GM23338 (cell line): ENCODE measurements around the gene RBM8A. TPM values are rescaled to one million over a fixed set of nuclear protein-coding genes. Genes with fewer than 3 reads are reported as not detected.

Experiments
- ATAC-seq: fragments of 200-7000 bp; cut with Tn5 transposase; 3 replicates; pipeline ENCODE4 v1.9.1; 2020
- DNase-seq: peaks from one replicate; pipeline ENCODE4 v3.0.0-alpha.2; 2015; ENCODE audit warnings: low spot score
- H2AFZ ChIP-seq: fragments of 200-600 bp; sonication (generic); 2 replicates; pipeline ENCODE4 v1.8.0; 2016; ENCODE audit warnings: antibody characterized with exemption, mild to moderate bottlenecking, moderate library complexity
- H3F3A ChIP-seq: fragments of 200-600 bp; sonication (generic); replicated peaks from 2 replicates; pipeline ENCODE4 v1.8.0; 2017; ENCODE audit warnings: antibody characterized with exemption, mixed run types, low read depth
- H3K27ac ChIP-seq: fragments of 200-600 bp; sonication (generic); 2 replicates; pipeline ENCODE4 v1.6.1; 2016; ENCODE audit warnings: low read depth
- H3K27me3 ChIP-seq: fragments of 200-600 bp; sonication (generic); 2 replicates; pipeline ENCODE4 v1.8.0; 2016; ENCODE audit warnings: mild to moderate bottlenecking, mixed run types, moderate library complexity; ENCODE audit not compliant: insufficient read depth
- H3K36me3 ChIP-seq: fragments of 200-600 bp; sonication (generic); 2 replicates; pipeline ENCODE4 v1.8.0; 2016; ENCODE audit warnings: mild to moderate bottlenecking; ENCODE audit not compliant: insufficient read depth
- H3K4me1 ChIP-seq: fragments of 200-600 bp; sonication (generic); 2 replicates; pipeline ENCODE4 v1.8.0; 2016; ENCODE audit warnings: mild to moderate bottlenecking, moderate library complexity; ENCODE audit not compliant: insufficient read depth
- H3K4me2 ChIP-seq: fragments of 200-600 bp; sonication (generic); 2 replicates; pipeline ENCODE4 v1.7.1; 2017; ENCODE audit warnings: mixed run types
- H3K4me3 ChIP-seq: fragments of 200-600 bp; sonication (generic); 2 replicates; pipeline ENCODE4 v1.6.1; 2016; ENCODE audit warnings: mixed run types
- H3K79me2 ChIP-seq: fragments of 200-600 bp; sonication (generic); replicated peaks from 2 replicates; pipeline ENCODE4 v1.8.0; 2017; ENCODE audit warnings: mild to moderate bottlenecking; ENCODE audit not compliant: insufficient read depth
- H3K9me2 ChIP-seq: fragments of 200-600 bp; sonication (generic); 2 replicates; pipeline ENCODE4 v1.8.0; 2017; ENCODE audit not compliant: insufficient read depth
- H4K20me1 ChIP-seq: fragments of 200-600 bp; sonication (generic); replicated peaks from 2 replicates; pipeline ENCODE4 v1.8.0; 2017; ENCODE audit warnings: mild to moderate bottlenecking; ENCODE audit not compliant: insufficient read depth
- H3K27ac Mint-ChIP-seq: 2 replicates; pipeline ENCODE4 v1.8.0; 2020; ENCODE audit warnings: inconsistent platforms, mild to moderate bottlenecking, moderate library complexity, mixed read lengths
- H3K27me3 Mint-ChIP-seq: 3 replicates; pipeline ENCODE4 v1.8.0; 2022; ENCODE audit warnings: low read depth, mild to moderate bottlenecking, moderate library complexity, mixed read lengths, inconsistent platforms; ENCODE audit not compliant: insufficient read depth, poor library complexity
- H3K36me3 Mint-ChIP-seq: 3 replicates; pipeline ENCODE4 v1.8.0; 2021; ENCODE audit warnings: low read depth, mild to moderate bottlenecking, inconsistent platforms, moderate library complexity, mixed read lengths
- H3K4me1 Mint-ChIP-seq: 3 replicates; pipeline ENCODE4 v1.8.0; 2020; ENCODE audit warnings: mild to moderate bottlenecking, inconsistent platforms, mixed read lengths
- H3K4me3 Mint-ChIP-seq: 3 replicates; pipeline ENCODE4 v1.8.0; 2021; ENCODE audit warnings: moderate library complexity, mild to moderate bottlenecking, inconsistent platforms, mixed read lengths
- H3K9me3 Mint-ChIP-seq: 3 replicates; pipeline ENCODE4 v1.8.0; 2020; ENCODE audit warnings: moderate library complexity, mild to moderate bottlenecking, inconsistent platforms, mixed read lengths
- CREB1 ChIP-seq: fragments of 250-450 bp; sonication (Bioruptor Pico); IDR thresholded peaks from 2 replicates; pipeline ENCODE4 v1.5.0; 2020; ENCODE audit warnings: low read depth, mild to moderate bottlenecking, moderate library complexity
- EZH2 ChIP-seq: fragments of 200-600 bp; sonication (generic); IDR thresholded peaks from one replicate; pipeline ENCODE4 v1.8.0; 2017; ENCODE audit warnings: antibody characterized with exemption, mild to moderate bottlenecking, low read depth; ENCODE audit not compliant: unreplicated experiment
- EZH2phosphoT487 ChIP-seq: fragments of 200-600 bp; sonication (generic); IDR thresholded peaks from one replicate; pipeline ENCODE4 v1.8.1; 2018; ENCODE audit warnings: antibody characterized with exemption; ENCODE audit not compliant: unreplicated experiment
- NANOG ChIP-seq: IDR thresholded peaks from 2 replicates; pipeline ENCODE4 v1.6.1; 2016; ENCODE audit warnings: antibody characterized with exemption, borderline replicate concordance
- POLR2AphosphoS5 ChIP-seq: IDR thresholded peaks from 2 replicates; pipeline ENCODE4 v1.6.1; 2016; ENCODE audit warnings: antibody characterized with exemption, low read depth
- STAT1 ChIP-seq: IDR thresholded peaks from one replicate; pipeline ENCODE4 v1.6.1; 2016; ENCODE audit warnings: antibody characterized with exemption; ENCODE audit not compliant: unreplicated experiment
- ZNF114 ChIP-seq: fragments of 250-450 bp; sonication (Bioruptor Pico); IDR thresholded peaks from 2 replicates; pipeline ENCODE4 v1.5.0; 2020; ENCODE audit warnings: mild to moderate bottlenecking, moderate library complexity
- ZNF331 ChIP-seq: fragments of 250-450 bp; sonication (Bioruptor Pico); IDR thresholded peaks from 2 replicates; pipeline ENCODE4 v1.5.0; 2020; ENCODE audit warnings: low read depth, mild to moderate bottlenecking, moderate library complexity
- polyA plus RNA-seq: library from polyadenylated mRNA; unstranded; fragments of >200 nt; fragmentation: Nextera tagmentation; extraction: Ambion mirVana; gene quantifications from 2 replicates; pipeline ENCODE4 v1.2.1, GENCODE V29; 2016
- total RNA-seq: library from RNA; depleted of rRNA; stranded (reverse); fragments of >200 nt; shearing (Covaris generic); gene quantifications from 2 replicates; pipeline ENCODE4 v1.2.3, GENCODE V29; 2014
- TF ChIP-seq, protein P1 (sequence below), 2 experiments: fragments of 200-600 bp in 1 of 2; sonication (generic) in 1 of 2; conservative IDR thresholded peaks; 2 replicates each; pipeline versions ENCODE4 v1.5.1 to v1.6.1; 2016 to 2017; ENCODE audit warnings: antibody characterized with exemption in 2 of 2, low read depth in 2 of 2, mild to moderate bottlenecking in 2 of 2, moderate library complexity in 1 of 2
- TF ChIP-seq, protein P2 (sequence below): IDR thresholded peaks from 2 replicates; pipeline ENCODE4 v1.6.1; 2016; ENCODE audit warnings: antibody characterized with exemption
- TF ChIP-seq, protein P3 (sequence below): IDR thresholded peaks from one replicate; pipeline ENCODE4 v1.6.1; 2018; ENCODE audit warnings: antibody characterized with exemption; ENCODE audit not compliant: unreplicated experiment

The RBM8A gene
- total and polyA plus RNA-seq, 2 experiments from 2014 or later: 170 to 312 TPM

DNA sequence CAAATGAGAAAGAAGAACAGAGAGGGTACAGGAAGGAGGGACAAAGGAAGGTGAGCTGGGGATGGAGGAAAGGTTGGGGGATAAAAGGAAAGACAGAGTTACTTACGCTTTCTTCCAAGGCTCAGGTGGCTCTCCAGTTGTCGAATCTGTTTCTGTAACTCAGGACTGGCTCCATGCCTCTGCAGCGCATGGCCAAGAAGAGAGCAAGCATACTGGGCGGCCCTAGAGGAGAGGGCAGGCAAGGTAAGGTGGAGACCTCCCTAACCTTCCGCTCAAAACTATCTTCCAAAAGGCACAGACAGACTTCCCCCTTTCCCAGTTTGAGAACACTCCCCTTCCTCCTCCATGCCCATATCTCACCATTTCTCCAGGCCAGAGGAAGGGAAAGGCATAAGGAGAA is 9.7 kb downstream of the RBM8A start:
- peak overlapping the region; percentile 99 for H2AFZ ChIP-seq
- H3K27ac ChIP-seq: no peak overlapping the region
- TF ChIP-seq STAT1 (no peak), POLR2AphosphoS5 (no peak), EZH2 (no peak)
- TF ChIP-seq, protein P1, sequence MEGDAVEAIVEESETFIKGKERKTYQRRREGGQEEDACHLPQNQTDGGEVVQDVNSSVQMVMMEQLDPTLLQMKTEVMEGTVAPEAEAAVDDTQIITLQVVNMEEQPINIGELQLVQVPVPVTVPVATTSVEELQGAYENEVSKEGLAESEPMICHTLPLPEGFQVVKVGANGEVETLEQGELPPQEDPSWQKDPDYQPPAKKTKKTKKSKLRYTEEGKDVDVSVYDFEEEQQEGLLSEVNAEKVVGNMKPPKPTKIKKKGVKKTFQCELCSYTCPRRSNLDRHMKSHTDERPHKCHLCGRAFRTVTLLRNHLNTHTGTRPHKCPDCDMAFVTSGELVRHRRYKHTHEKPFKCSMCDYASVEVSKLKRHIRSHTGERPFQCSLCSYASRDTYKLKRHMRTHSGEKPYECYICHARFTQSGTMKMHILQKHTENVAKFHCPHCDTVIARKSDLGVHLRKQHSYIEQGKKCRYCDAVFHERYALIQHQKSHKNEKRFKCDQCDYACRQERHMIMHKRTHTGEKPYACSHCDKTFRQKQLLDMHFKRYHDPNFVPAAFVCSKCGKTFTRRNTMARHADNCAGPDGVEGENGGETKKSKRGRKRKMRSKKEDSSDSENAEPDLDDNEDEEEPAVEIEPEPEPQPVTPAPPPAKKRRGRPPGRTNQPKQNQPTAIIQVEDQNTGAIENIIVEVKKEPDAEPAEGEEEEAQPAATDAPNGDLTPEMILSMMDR (conservative IDR thresholded peaks at IDR 0.05; ENCODE audit: low read depth in 2 of 2): no peak
- TF ChIP-seq, protein P2, sequence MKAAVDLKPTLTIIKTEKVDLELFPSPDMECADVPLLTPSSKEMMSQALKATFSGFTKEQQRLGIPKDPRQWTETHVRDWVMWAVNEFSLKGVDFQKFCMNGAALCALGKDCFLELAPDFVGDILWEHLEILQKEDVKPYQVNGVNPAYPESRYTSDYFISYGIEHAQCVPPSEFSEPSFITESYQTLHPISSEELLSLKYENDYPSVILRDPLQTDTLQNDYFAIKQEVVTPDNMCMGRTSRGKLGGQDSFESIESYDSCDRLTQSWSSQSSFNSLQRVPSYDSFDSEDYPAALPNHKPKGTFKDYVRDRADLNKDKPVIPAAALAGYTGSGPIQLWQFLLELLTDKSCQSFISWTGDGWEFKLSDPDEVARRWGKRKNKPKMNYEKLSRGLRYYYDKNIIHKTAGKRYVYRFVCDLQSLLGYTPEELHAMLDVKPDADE: no peak

DNA sequence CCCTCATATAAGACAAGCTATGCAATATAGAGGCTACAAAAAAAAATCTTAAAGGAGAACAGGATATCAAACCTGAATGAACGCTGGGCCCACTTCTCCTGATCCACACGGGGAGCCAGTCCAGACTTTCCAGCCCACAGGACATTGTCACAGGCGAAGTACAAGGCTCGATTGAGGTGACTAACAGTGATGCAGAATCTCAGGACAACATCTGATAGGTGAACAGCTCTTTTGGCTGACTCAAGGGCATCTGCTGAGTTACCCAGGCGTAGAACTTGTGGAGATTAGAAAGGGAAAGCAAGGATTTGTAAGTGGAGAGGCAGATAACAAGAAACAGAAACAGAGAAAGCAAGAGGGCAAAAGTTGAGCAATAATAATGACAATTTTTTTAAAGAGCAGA is 10.5 kb downstream of the RBM8A start:
- Histone ChIP-seq H3F3A (no peaks in the 10 kb centered on the region; the same call in 1 of the 2 replicates), H4K20me1 (no peaks in the 10 kb centered on the region; the same call in 1 of the 2 replicates), H3K36me3 (no peaks in the 10 kb centered on the region), H2AFZ (no peak overlapping the region), H3K27ac (no peak overlapping the region), H3K9me2 (no peaks in the 10 kb centered on the region), H3K4me1 (peaks cover 6% of the 10 kb centered on the region; the same call in 1 of the 2 replicates), H3K4me3 (no peak overlapping the region), H3K27me3 (peaks cover 8% of the 10 kb centered on the region; the same call in 1 of the 2 replicates), H3K4me2 (no peak overlapping the region), H3K79me2 (no peaks in the 10 kb centered on the region)
- Mint-ChIP-seq H3K4me1 (peaks cover 12% of the 10 kb centered on the region; the same call in 2 of the 3 replicates), H3K4me3 (peak overlapping the region; percentile 32; the same call in 2 of the 3 replicates), H3K27me3 (peaks cover 20% of the 10 kb centered on the region), H3K36me3 (peaks cover 3% of the 10 kb centered on the region; the same call in 2 of the 3 replicates), H3K9me3 (no peaks in the 10 kb centered on the region), H3K27ac (no peak overlapping the region)
- DNase-seq (no peak), ATAC-seq (no peak)
- TF ChIP-seq, protein P1 (conservative IDR thresholded peaks at IDR 0.05; ENCODE audit: low read depth in 2 of 2): no peak
- TF ChIP-seq, protein P2: no peak
- TF ChIP-seq POLR2AphosphoS5 (no peak), EZH2phosphoT487 (no peak), ZNF114 (CRISPR knock-in tag) (no peak), NANOG (no peak), CREB1 (no peak), ZNF331 (CRISPR knock-in tag) (no peak), EZH2 (no peak)
- TF ChIP-seq, protein P3, sequence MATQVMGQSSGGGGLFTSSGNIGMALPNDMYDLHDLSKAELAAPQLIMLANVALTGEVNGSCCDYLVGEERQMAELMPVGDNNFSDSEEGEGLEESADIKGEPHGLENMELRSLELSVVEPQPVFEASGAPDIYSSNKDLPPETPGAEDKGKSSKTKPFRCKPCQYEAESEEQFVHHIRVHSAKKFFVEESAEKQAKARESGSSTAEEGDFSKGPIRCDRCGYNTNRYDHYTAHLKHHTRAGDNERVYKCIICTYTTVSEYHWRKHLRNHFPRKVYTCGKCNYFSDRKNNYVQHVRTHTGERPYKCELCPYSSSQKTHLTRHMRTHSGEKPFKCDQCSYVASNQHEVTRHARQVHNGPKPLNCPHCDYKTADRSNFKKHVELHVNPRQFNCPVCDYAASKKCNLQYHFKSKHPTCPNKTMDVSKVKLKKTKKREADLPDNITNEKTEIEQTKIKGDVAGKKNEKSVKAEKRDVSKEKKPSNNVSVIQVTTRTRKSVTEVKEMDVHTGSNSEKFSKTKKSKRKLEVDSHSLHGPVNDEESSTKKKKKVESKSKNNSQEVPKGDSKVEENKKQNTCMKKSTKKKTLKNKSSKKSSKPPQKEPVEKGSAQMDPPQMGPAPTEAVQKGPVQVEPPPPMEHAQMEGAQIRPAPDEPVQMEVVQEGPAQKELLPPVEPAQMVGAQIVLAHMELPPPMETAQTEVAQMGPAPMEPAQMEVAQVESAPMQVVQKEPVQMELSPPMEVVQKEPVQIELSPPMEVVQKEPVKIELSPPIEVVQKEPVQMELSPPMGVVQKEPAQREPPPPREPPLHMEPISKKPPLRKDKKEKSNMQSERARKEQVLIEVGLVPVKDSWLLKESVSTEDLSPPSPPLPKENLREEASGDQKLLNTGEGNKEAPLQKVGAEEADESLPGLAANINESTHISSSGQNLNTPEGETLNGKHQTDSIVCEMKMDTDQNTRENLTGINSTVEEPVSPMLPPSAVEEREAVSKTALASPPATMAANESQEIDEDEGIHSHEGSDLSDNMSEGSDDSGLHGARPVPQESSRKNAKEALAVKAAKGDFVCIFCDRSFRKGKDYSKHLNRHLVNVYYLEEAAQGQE: no peak

More for the DNA sequence above, 9.7 kb downstream of the RBM8A start:
- Mint-ChIP-seq H3K4me3 (peak overlapping the region; percentile 92), H3K4me1 (peaks cover 12% of the 10 kb centered on the region; the same call in 2 of the 3 replicates), H3K27ac (no peak overlapping the region), H3K9me3 (no peaks in the 10 kb centered on the region), H3K36me3 (peaks cover 7% of the 10 kb centered on the region), H3K27me3 (peaks cover 20% of the 10 kb centered on the region)
- no peak for DNase-seq
- H3F3A ChIP-seq: no peaks in the 10 kb centered on the region; the same call in 1 of the 2 replicates
- ATAC-seq: no peak; the same call in 1 of the 3 replicates
- peaks cover 6% of the 10 kb centered on the region; the same call in 1 of the 2 replicates for H3K4me1 ChIP-seq
- H3K4me3 ChIP-seq: peak overlapping the region; percentile 84
- H4K20me1 ChIP-seq: no peaks in the 10 kb centered on the region; the same call in 1 of the 2 replicates
- H3K4me2 ChIP-seq: peak overlapping the region; percentile 99
- no peaks in the 10 kb centered on the region for H3K79me2 ChIP-seq
- peaks cover 8% of the 10 kb centered on the region; the same call in 1 of the 2 replicates for H3K27me3 ChIP-seq
- H3K36me3 ChIP-seq: peaks cover 5% of the 10 kb centered on the region; the same call in 1 of the 2 replicates
- no peaks in the 10 kb centered on the region for H3K9me2 ChIP-seq
